HepG2 (cell line): ENCODE data around the gene ITSN2. TPM values are rescaled to one million over a fixed set of nuclear protein-coding genes. Genes with fewer than 3 reads are reported as not detected.

ENCODE experiments used
- ATAC-seq: fragments of 200-7000 bp; cut with Tn5 transposase; 3 replicates; pipeline ENCODE4 v1.9.1; 2020; ENCODE audit warnings: mild to moderate bottlenecking, moderate library complexity
- BruUV-seq: library from RNA; stranded (reverse); fragments of 400-500 nt; replicated peaks from 2 replicates; lab custom pipeline; 2021; lab: Mats Ljungman, UMichigan
- CTCF ChIA-PET: fragments of 300-600 bp; formaldehyde crosslinking; extraction: SDS; loops from one replicate; lab custom pipeline; 2021; ENCODE audit warnings: low total read pairs, inconsistent platforms, low intra/inter-chr PET ratio; lab: Yijun Ruan, JAX
- POLR2A ChIA-PET: fragments of 350-600 bp; sonication (Branson Sonifier 250); formaldehyde crosslinking; loops from one replicate; lab custom pipeline; 2020; ENCODE audit warnings: antibody characterized with exemption, inconsistent platforms; lab: Yijun Ruan, JAX
- DNase-seq: peaks from one replicate; pipeline ENCODE4 v3.0.0-alpha.2; 2015; ENCODE audit warnings: low spot score
- FAIRE-seq: peaks from 3 replicates; lab custom pipeline; 2011; peaks lifted over from hg19 to GRCh38; lab: Jason Lieb, UNC
- H2AFZ ChIP-seq: one replicate; pipeline ENCODE4 v1.6.1; 2011; ENCODE audit warnings: low read length, inconsistent platforms
- H3K27ac ChIP-seq: fragments of 300-600 bp; 3 replicates; pipeline ENCODE4 v1.8.0; 2011; ENCODE audit warnings: mixed run types, mild to moderate bottlenecking, mixed read lengths, low read length, inconsistent platforms; ENCODE audit not compliant: insufficient read depth; ENCODE audit errors: extremely low read length
- H3K27me3 ChIP-seq, 2 experiments: fragments of 200-600 bp in 1 of 2; 2 replicates in 1 of 2; 3 replicates in 1 of 2; pipeline versions ENCODE4 v1.6.0 to v1.8.0; 2011; ENCODE audit warnings: low read length in 2 of 2, mild to moderate bottlenecking in 2 of 2, moderate library complexity in 2 of 2, inconsistent platforms in 1 of 2; ENCODE audit not compliant: insufficient read depth in 2 of 2, control insufficient read depth in 1 of 2
- H3K36me3 ChIP-seq, 2 experiments: fragments of 200-600 bp in 1 of 2; replicated peaks in 1 of 2; 2 replicates in 1 of 2; 3 replicates in 1 of 2; pipeline versions ENCODE4 v1.5.1 to v1.8.0; 2011; ENCODE audit warnings: low read length in 2 of 2, inconsistent platforms in 1 of 2; ENCODE audit not compliant: insufficient read depth in 2 of 2, control insufficient read depth in 1 of 2
- H3K4me1 ChIP-seq: 2 replicates; pipeline ENCODE4 v1.5.1; 2012; ENCODE audit warnings: low read length, inconsistent platforms; ENCODE audit not compliant: insufficient read depth
- H3K4me2 ChIP-seq: 2 replicates; pipeline ENCODE4 v1.6.0; 2011; ENCODE audit warnings: low read depth, low read length, inconsistent platforms
- H3K4me3 ChIP-seq, 3 experiments: fragments of 200-600 bp in 1 of 3; sonication (generic), shearing (Covaris generic) in 1 of 3; replicated peaks in 1 of 3; 2 replicates each; pipeline ENCODE4 v1.5.1; 2011 to 2016; ENCODE audit warnings: low read length in 3 of 3, inconsistent platforms in 2 of 3, low read depth in 2 of 3, mild to moderate bottlenecking in 2 of 3, control low read depth in 1 of 3, mixed read lengths in 1 of 3; ENCODE audit not compliant: insufficient read depth in 1 of 3
- H3K79me2 ChIP-seq: one replicate; pipeline ENCODE4 v1.6.1; 2011; ENCODE audit warnings: low read length, inconsistent platforms; ENCODE audit not compliant: insufficient read depth
- H3K9ac ChIP-seq: 2 replicates; pipeline ENCODE4 v1.6.0; 2011; ENCODE audit warnings: mild to moderate bottlenecking, low read depth, low read length, inconsistent platforms; ENCODE audit not compliant: insufficient read depth
- H3K9me3 ChIP-seq: 2 replicates; pipeline ENCODE4 v1.5.1; 2012; ENCODE audit warnings: mild to moderate bottlenecking, low read length
- H4K20me1 ChIP-seq: 2 replicates; pipeline ENCODE4 v1.6.0; 2011; ENCODE audit warnings: inconsistent platforms, mild to moderate bottlenecking, low read length, moderate library complexity; ENCODE audit not compliant: insufficient read depth
- ATF1 ChIP-seq: IDR thresholded peaks from 2 replicates; pipeline ENCODE4 v1.6.1; 2016; ENCODE audit warnings: mild to moderate bottlenecking, control low read depth
- BCLAF1 ChIP-seq: fragments of 450-650 bp; IDR thresholded peaks from 2 replicates; pipeline ENCODE4 v1.6.1; 2017; ENCODE audit warnings: mild to moderate bottlenecking
- ELF1 ChIP-seq: sonication (generic); formaldehyde crosslinking; IDR thresholded peaks from 2 replicates; pipeline ENCODE4 v1.4.0; 2020; ENCODE audit warnings: missing genetic modification reagents
- EP300 ChIP-seq, 3 experiments: sonication (generic) in 1 of 3; formaldehyde crosslinking in 1 of 3; IDR thresholded peaks; 2 replicates each; pipeline versions ENCODE4 v1.5.1 to v1.6.1; 2011 to 2020; ENCODE audit warnings: low read depth in 2 of 3, low read length in 2 of 3, borderline replicate concordance in 1 of 3, improper control_type of control experiment in 1 of 3, mild to moderate bottlenecking in 1 of 3, missing genetic modification reagents in 1 of 3, moderate library complexity in 1 of 3
- FIP1L1 ChIP-seq: fragments of 200-400 bp; formaldehyde crosslinking; IDR thresholded peaks from 2 replicates; pipeline ENCODE4 v1.6.1; 2018; ENCODE audit warnings: low read depth, mild to moderate bottlenecking, low read length, moderate library complexity, borderline replicate concordance; ENCODE audit not compliant: insufficient read depth
- FOXA1 ChIP-seq, 2 experiments: fragments of 450-650 bp in 1 of 2; sonication (generic) in 1 of 2; formaldehyde crosslinking in 1 of 2; IDR thresholded peaks; 2 replicates each; pipeline versions ENCODE4 v1.4.0 to v1.6.1; 2016 to 2020; ENCODE audit warnings: missing genetic modification reagents in 1 of 2
- FOXO1 ChIP-seq: sonication (generic); formaldehyde crosslinking; IDR thresholded peaks from 2 replicates; pipeline ENCODE4 v1.4.0; 2020; ENCODE audit warnings: missing genetic modification reagents
- GLMP ChIP-seq: sonication (generic); formaldehyde crosslinking; IDR thresholded peaks from 2 replicates; pipeline ENCODE4 v1.9.0; 2021; ENCODE audit warnings: missing genetic modification reagents, mild to moderate bottlenecking, borderline replicate concordance
- MYC ChIP-seq: sonication (generic); formaldehyde crosslinking; IDR thresholded peaks from 2 replicates; pipeline ENCODE4 v1.9.0; 2021; ENCODE audit warnings: missing genetic modification reagents, borderline replicate concordance
- RARA ChIP-seq: IDR thresholded peaks from 2 replicates; pipeline ENCODE4 v1.6.1; 2016; ENCODE audit warnings: missing genetic modification reagents, missing compliant biosample characterization
- XBP1 ChIP-seq: sonication (generic); formaldehyde crosslinking; IDR thresholded peaks from 2 replicates; pipeline ENCODE4 v1.5.0; 2020; ENCODE audit warnings: missing genetic modification reagents
- ZBTB49 ChIP-seq: sonication (generic); formaldehyde crosslinking; IDR thresholded peaks from 2 replicates; pipeline ENCODE4 v1.4.0; 2020; ENCODE audit warnings: missing genetic modification reagents, borderline replicate concordance
- ZNF496 ChIP-seq: sonication (generic); formaldehyde crosslinking; IDR thresholded peaks from 2 replicates; pipeline ENCODE4 v1.8.1; 2023; ENCODE audit warnings: mild to moderate bottlenecking, moderate library complexity, missing genetic modification reagents; ENCODE audit not compliant: insufficient replicate concordance
- ZNF800 ChIP-seq: sonication (generic); formaldehyde crosslinking; IDR thresholded peaks from 2 replicates; pipeline ENCODE4 v1.4.0; 2020; ENCODE audit warnings: missing genetic modification reagents
- WGBS: methylation state at CpG from one replicate; pipeline ENCODE4 v1.1.6; 2017; ENCODE audit warnings: low lambda C conversion rate; 5-methylcytosine and 5-hydroxymethylcytosine counted together
- in situ Hi-C: cut with HindIII; loops from 2 replicates; pipeline ENCODE4 v1.10.0; 2017; ENCODE audit warnings: low pct_unique_long_range_greater_than_20kb; ENCODE audit not compliant: extremely low pct_ligation_motif_present
- intact Hi-C: fragments of 100-400 bp; cut with micrococcal nuclease; formaldehyde crosslinking; loops from one replicate; pipeline ENCODE4 v1.10.0; 2022; ENCODE audit not compliant: unreplicated experiment
- polyA plus RNA-seq, 8 experiments: library from polyadenylated mRNA; depleted of rRNA in 3 of 8; stranded (reverse) in 7 of 8; unstranded in 1 of 8; fragments of >200 nt; fragmentation: Illumina TruSeq in 4 of 8; extraction: Trizol in 4 of 8; gene quantifications; 2 replicates each; pipeline versions ENCODE4 v1.2.1 to v1.2.3, GENCODE V29; 2011 to 2016; ENCODE audit warnings: low read depth in 4 of 8, missing spikeins in 1 of 8, mixed read lengths in 1 of 8; ENCODE audit not compliant: insufficient read depth in 1 of 8
- total RNA-seq, 5 experiments: library from RNA; depleted of rRNA; stranded (reverse); fragments of >200 nt; fragmentation: Illumina TruSeq; extraction: Trizol; gene quantifications; 2 replicates each; pipeline ENCODE4 v1.2.3, GENCODE V29; 2016; ENCODE audit warnings: low read depth in 1 of 5

The ITSN2 gene
- total and polyA plus RNA-seq, 2 of the 13 experiments (the other 11 are each of a cell fraction or from before 2014, with no cell fraction given), result 26.0 to 26.6 TPM

- TF ChIP-seq BCLAF1, result no peak
- no peak for TF ChIP-seq ZNF496 (CRISPR knock-in tag)
Measured at GRCh38 chr2:24349097-24349496, 11.2 kb downstream of the ITSN2 start (continued).

GRCh38 chr2:24345937-24346336, 14.4 kb downstream of the ITSN2 start:
- Histone ChIP-seq H3K36me3 (no peaks in the 10 kb centered on the region), H3K27me3 (no peaks in the 10 kb centered on the region), H3K4me2 (no peak overlapping the region), H3K9me3 (no peaks in the 10 kb centered on the region), H3K27ac (no peak overlapping the region), H3K9ac (no peak overlapping the region), H3K79me2 (peaks cover 57% of the 10 kb centered on the region), H4K20me1 (no peaks in the 10 kb centered on the region; the same call in 1 of the 2 replicates), H3K4me1 (peaks cover 18% of the 10 kb centered on the region), H3K4me3 (no peak overlapping the region), H2AFZ (no peak overlapping the region)
- BruUV-seq, result no TSS peak
- 94% methylated on average over 4 of the region's 4 CpGs for WGBS
- DNase-seq, result peak; percentile 38
- FAIRE-seq, result no peak
- ChIA-PET POLR2A (interaction anchor here (1.4 kb wide), 1 partner anchor 14 kb away, joined by 6 read pairs; the partner anchor contains the start of gene ITSN2), CTCF (no interaction called here)
- no peak for ATAC-seq
- intact Hi-C loops (no loop called here), in situ Hi-C loops (no loop called here)
- TF ChIP-seq ELF1 (no peak), ZNF800 (CRISPR knock-in tag) (no peak), ZBTB49 (no peak), XBP1 (CRISPR knock-in tag) (no peak), FIP1L1 (no peak), ATF1 (CRISPR knock-in tag) (no peak), FOXA1 (IDR thresholded peaks at IDR 0.05) (no peak), FOXA1 (CRISPR knock-in tag; IDR thresholded peaks at IDR 0.05) (0 out of 2 replicates have a peak, but pooled peaks have one; percentile 20), GLMP (no peak), EP300 (IDR thresholded peaks at IDR 0.05; ENCODE audit: low read depth in 2 of 2, low read length in 2 of 2) (no peak), EP300 (CRISPR knock-in tag; IDR thresholded peaks at IDR 0.05; ENCODE audit: borderline replicate concordance) (no peak), MYC (CRISPR knock-in tag) (no peak), FOXO1 (CRISPR knock-in tag) (no peak), RARA (CRISPR knock-in tag) (0 out of 2 replicates have a peak, but pooled peaks have one; percentile 24)
